HG02885 (cell line): ENCODE measurements around the gene SH2D1B.
"Not testable (repeated sequence)": the region's sequence is repeated elsewhere in the genome, so short reads cannot be mapped to it uniquely, and the experiment has no call there.

Source experiments
- ATAC-seq: cut with Tn5 transposase; IDR thresholded peaks from one replicate; pipeline ENCODE4 v1.9.1; 2021; ENCODE audit warnings: mild to moderate bottlenecking; ENCODE audit not compliant: unreplicated experiment, poor library complexity

SH2D1B gene

DNA sequence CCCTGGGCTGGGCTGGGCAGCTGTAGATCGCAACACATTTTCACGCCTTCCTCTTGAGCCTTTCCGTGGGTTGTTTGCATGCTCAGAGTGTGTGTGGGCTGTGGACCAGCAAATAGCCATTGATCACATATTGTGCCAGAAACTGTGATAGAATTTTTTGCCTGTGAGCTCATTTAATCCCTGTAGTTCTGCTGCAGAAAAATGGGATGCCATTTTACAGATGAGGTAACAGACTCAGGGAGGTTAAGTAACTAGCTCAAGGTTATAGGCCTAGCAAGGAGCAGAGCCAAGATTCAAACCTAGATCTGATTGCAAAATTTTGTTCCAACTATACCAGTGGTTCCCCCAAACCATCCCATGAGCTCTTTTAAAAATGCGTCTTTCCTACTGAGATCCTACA lies 45.8 kb downstream of the SH2D1B start:
- no peak for ATAC-seq

DNA sequence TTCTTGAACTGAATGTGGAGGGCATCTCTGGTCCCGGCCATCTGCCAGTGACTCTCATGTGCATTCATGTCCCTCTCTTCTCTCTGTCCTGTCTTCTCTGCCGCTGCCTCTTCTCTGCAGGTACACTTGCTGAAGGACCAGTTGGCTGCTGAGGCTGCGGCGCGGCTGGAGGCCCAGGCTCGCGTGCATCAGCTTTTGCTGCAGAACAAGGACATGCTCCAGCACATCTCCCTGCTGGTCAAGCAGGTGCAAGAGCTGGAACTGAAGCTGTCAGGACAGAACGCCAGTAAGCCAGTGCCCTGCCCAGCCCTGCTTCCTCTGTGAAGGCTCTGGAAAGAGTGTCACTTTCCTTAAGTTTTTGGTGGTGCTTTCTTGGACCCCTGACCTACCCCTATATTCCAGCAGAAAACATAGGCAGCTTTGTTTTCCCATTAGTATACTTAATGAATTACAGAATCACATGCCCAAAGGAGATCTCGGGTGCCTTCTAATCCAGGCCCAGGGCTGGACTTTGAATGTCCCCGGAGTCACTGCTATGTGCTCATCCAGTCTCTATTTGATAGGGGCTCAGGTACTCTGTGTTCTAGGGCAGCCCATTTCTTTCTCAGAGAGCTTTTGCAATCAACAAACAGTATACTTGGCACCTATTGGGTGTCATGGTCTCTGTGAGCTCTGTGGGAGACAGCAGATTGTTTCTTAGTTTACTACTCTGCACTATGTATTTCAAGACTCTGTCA lies 46.5 kb downstream of the SH2D1B start:
- no peak for ATAC-seq

DNA sequence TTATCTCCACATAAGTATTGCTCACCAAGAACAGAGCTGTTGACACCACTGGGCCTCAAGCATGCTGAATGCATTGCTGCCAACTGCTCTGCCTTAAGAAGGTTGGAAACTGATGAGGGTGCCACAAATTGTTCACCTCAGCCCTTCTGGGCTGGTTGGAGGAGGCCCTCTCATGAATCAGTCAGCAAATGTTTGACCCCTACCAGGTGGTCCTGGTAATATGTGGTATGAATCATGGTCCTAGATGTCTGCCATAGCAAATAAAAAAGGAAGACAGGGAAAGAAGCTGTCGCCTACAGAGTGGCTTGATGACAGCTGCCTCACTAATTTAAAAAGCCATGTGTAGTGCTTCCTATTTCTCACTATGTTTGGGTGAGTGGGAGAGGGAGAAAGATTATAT lies 47.4 kb downstream of the SH2D1B start:
- no peak for ATAC-seq

DNA sequence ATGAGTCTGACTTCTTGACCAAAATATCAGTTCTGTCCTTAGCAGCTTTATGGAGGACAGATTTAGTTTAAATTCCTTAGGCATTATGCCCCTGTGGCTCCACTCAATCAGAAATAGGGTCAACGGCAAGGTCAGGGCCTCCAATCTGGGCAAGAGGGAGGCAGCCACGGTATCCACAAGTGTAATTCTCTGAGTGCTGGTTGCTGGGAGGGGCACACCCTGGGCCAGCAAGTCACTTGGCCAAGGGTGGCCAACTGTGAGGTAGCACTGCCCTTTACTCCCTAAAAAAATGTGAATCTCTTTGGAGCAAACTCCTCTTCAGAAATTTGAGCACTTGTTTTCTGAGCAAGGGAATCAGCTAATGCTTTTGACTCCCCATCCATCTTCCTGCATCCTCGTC lies 48.1 kb downstream of the SH2D1B start:
- no peak for ATAC-seq

DNA sequence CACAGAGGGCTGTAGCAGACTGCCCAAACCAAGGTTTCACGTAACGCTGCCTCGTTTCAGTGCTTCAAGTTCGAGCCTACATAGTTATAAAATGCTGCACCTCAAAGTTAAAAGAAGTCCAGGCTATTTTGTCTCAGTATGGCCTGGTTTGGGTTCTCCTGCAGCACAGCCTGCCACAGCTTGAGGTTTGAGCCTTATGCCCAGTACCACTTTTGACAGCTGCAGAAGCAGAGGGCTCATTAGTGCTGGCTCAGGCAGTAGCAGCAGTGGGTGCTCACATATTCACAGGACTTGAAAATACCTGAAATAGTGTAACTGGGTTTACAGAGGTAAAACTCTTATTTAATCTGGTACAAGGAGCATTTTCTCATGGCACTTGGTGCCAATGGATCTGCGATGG lies 50.6 kb downstream of the SH2D1B start:
- ATAC-seq: peak; percentile 27

DNA sequence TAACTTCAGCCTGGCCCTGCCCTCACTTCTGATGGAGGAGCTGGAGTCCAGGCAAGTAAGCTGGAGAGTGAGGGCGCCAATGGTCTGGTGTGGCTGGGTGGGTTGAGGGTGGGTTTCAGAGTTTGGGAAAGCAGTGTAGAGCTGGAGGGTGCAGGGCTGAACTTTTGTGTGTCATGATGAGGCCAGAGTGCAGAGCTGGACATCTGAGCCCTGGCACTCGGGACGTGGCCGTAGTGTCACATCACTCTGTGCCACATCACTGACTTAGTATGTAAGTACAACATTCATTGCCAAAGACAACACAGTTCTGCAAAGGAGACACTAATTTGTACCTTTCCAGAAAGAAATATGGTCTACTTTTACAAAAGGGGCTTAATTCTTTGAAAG lies 51.1 kb downstream of the SH2D1B start:
- ATAC-seq: no peak

DNA sequence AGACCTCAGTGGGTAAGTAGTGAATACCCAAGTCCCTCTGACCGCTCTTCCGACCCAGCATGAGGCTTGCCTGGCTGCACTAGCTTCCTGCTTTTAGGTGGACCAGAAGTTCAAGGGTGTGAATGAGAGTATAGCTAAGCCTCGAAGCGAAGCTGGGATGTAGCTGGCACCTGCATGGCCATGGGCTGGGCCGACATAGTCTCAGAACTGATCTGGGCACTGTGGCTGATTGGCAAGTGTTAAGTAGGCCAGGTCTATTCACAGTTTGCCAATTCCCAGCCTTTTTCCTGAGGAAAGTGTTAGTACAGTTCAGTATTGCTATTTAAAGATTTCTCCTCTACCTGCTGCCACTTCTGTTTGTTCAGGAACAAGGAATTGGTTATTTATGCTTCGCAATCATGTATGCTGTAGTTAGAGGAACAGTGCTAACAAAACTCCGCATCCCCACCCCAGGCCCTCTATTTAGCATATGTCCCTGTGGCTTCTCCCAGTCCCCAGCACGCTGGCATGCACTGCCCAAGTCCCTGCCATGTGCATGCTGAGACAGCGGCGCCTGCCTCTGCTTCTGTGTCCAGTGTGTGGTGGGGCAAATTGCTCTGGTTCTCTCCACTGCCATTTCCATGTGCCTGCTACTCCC lies 51.6 kb downstream of the SH2D1B start:
- ATAC-seq: no peak

DNA sequence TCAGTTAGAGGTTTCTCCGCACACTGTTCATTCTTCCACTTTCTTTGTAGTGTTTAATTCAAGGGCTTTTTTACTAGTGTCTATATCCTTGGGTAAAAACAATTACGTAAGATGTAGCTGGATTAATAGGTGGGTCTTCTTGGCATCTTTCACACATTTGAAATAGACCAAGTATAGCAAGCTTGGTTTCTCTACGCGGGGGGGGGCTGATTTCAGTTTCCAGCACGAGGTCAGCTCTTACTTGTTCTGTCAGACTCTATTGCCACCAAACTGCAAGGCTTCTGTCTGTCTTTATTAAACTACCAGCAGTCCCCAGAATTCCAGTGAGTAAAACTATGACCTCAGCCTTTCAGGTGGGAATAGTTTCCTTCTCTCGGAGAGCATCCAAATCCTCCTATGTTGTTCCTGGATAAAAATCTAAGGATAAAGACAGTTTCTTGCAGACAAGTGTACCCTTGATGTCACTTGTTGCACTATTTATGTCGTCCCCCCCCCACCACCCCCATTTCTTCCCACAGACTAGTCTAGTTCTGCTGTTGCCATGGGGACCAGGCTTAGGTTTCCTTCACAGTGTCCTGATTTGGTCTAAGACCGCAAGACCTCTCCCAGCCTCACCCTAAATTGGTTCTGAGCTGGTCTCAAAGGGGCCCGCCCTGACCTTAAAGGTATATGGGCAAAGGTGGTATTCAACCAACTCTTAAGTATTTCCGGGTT lies 52.3 kb downstream of the SH2D1B start:
- ATAC-seq: no peak

DNA sequence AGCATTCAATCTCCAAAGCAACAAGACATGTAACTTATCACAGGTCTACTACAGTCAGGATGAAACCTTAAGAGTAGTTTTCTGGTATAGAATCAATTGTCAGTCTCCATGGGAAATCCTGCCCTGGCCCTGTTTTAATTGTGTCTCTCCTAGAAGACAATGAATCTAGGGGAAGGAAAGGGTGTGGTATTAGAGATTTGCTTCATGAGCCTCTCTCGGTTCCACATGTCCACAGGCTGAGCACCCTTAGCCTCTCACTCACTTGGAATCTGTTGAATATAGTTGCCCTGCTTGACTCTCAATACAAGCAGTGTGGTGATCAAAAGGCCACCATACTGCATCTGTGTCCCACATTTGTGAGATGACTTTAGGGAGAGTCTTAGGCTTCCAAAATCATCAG lies 53.0 kb downstream of the SH2D1B start:
- ATAC-seq: no peak

DNA sequence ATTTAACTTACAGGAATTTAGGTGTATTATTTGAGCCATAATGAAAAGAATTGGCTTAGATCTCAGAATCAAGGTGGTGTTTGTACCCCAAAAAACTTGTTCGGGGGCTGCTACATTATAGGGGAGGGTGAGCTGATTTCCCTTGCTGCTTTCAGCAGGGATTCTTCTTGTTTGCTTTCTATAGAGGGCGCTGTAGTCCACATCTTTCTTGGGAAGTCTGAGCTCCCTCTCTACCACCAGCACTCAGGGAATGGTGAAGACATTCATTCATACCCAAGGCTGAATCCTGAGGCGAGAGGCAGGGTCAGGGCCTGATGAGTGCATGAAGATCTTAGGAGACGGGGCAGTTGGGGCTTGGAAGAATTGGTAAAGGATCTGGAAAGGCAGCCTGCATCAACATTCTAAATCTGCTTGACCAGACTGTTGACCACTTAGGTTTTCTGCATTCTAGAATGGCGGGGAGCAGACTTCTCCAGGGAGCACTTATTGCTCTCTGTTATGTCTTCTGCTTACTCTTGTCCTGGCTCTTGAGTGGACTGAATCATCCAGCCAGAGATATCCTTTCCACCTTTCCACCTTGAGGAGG lies 54.2 kb downstream of the SH2D1B start:
- ATAC-seq: no peak

DNA sequence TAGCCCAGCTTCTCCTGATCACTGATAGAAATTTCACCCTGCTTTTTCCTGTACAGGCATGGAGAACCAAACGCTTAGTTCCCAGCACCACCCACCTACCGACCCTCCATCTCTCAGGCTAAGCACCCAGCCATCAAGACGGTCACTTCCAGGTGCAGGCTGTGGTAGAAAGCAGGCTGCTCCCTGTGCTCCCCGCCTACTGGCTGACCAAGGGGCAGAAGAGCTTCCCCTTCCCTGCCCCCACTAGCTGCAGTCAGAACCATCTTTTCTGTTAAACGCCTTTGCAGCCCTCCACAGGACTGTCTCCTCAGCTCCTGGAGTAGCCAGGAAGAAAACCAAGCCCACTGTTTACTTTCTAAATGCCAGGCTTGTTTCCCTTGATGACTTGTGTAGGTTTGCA lies 58.2 kb downstream of the SH2D1B start:
- ATAC-seq: no peak

DNA sequence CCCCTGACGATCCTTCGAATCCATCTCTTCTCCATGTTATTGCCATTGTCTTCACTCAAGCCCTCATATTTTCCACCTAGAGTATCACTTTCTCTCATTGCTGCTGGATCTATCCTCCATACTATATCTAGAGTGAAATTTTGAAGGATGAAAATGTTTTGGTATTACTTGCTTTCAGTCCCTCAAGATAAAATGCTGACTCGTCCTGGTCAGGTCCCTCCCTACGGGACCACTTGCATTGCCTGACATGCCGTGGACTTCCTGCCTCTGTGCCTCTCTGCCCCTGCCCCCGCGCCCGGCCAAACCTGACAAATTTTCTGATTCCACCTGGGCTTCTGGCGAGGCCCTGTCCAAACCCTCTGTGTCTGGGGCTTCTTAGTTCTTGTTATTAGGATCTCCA lies 58.9 kb downstream of the SH2D1B start:
- no peak for ATAC-seq

DNA sequence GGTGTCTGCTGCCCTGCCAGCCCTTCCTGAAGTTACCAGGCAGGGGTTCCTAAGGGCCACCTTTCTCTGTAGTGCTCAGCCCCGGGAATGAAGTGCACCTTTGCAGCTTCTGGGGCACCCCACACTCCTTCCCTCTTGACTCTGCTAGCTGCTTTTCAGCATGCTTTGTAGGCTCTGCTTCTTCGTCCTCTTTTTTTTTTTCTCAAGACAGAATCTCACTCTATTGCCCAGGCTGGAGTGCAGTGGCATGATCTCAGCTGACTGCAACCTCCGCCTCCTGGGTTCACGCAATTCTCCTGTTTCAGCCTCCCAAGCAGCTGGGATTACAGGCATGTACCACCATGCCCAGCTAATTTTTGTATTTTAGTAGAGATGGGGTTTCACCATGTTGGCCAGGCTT lies 60.1 kb downstream of the SH2D1B start:
- not testable (repeated sequence) for ATAC-seq

DNA sequence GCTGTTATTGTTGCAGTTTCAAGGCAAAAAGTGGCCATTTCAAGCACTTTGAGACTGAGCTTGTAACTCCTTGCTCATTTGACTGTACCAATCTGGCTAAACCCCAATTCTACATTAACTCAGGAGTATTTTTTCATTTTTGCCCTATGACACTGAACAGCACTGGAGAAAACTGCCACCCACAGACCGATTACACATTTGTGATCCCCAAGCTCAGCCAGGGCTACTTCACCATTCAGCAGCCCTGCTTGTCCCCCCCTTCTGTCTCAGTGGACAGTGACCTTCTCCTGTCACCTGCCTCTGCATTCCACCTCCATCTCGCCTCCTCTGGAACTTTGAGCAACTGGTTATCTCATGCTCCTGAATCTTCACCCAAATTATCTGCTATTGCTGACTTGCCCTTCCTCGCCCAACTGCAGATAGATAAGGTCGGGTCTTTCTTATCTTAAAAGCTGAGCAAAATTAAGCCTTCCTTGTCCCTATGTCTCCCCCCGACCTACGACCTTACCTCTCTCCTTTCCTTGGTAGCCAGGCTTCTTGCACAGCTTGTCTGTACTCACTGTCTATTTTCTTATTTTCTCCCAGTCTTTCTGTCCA lies 60.6 kb downstream of the SH2D1B start:
- ATAC-seq: no peak

DNA sequence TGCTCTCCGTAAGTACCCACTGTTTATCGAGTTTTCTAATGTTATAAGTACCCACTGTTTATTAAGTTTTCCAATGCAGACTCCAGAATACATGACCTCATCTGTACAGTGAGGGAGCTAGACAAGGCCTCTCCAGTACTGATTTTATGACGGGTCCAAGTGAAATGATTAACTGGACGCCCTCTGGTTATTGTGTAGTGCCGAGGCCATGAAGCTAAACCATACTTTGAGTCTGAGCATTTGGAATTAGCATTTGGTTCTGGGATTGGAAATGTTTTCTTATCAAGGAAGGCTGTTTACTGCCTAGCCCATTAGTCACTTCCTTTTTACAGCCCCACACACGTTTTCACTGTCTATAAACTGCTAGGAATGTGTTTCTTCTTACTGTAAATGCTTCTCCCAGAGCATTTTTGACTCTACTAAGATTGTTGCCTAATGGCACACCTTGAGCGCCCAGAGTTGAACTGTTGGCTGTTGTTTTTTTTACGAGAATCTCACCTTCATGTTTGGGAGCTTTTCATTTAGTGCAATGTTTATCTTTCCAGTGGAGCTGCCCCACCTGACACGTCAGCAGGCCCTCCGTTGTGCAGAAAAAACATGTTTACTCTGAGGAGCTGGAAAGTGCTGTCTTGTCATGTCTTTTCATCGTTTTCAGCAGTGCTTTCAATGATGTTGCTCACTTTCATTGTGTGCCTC lies 62.2 kb downstream of the SH2D1B start:
- no peak for ATAC-seq

DNA sequence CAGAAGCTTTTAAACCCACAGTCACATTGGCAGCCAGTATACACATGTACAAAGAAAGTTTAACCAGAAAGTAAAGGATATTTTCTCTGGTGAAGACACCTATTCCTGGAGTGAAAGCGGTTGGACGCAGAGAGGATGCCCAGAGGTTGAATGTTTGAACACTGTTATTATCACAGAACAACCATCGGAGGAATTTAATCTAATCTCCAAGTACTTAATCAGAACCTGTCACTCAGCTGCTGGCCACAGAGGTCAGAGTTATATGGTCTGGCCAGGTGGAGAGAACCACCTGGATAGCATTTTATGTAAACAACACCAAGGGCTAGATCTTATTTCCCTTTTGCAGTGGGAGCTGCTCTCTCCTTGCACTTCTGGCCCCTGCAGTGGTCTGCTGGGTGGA lies 64.7 kb downstream of the SH2D1B start:
- ATAC-seq: no peak
